ENCODE results near the gene TNFAIP8.
"Not testable (repeated sequence)": the region's sequence is repeated elsewhere in the genome, so short reads cannot be mapped to it uniquely, and the experiment has no call there.

Gene TNFAIP8

GRCh38 chr5:119410448-119411159 is 54.8 kb downstream of the TNFAIP8 start:
- Histone ChIP-seq H3K36me3 (ENCODE audit: control insufficient read depth in 5 of 5, insufficient read depth in 5 of 5, low read length in 5 of 5) (no peaks in the 10 kb centered on the region), H3K9me3 (ENCODE audit: control insufficient read depth in 5 of 5, low read length in 5 of 5) (no peaks in the 10 kb centered on the region), H3K4me1 (ENCODE audit: control insufficient read depth in 5 of 5, insufficient read depth in 5 of 5, low read length in 5 of 5) (peaks cover 0 to 20% (median 7%) of the 10 kb centered on the region in 5 donors), H3K27ac (ENCODE audit: low read depth, low read length) (no peak overlapping the region), H3K4me3 (ENCODE audit: low read depth in 1 of 5, low read length in 5 of 5) (no peak overlapping the region), H3K27me3 (ENCODE audit: control insufficient read depth in 5 of 5, insufficient read depth in 4 of 5, low read length in 5 of 5) (no peaks in the 10 kb centered on the region), H3K9ac (ENCODE audit: low read length in 5 of 5) (no peak overlapping the region)

DNA sequence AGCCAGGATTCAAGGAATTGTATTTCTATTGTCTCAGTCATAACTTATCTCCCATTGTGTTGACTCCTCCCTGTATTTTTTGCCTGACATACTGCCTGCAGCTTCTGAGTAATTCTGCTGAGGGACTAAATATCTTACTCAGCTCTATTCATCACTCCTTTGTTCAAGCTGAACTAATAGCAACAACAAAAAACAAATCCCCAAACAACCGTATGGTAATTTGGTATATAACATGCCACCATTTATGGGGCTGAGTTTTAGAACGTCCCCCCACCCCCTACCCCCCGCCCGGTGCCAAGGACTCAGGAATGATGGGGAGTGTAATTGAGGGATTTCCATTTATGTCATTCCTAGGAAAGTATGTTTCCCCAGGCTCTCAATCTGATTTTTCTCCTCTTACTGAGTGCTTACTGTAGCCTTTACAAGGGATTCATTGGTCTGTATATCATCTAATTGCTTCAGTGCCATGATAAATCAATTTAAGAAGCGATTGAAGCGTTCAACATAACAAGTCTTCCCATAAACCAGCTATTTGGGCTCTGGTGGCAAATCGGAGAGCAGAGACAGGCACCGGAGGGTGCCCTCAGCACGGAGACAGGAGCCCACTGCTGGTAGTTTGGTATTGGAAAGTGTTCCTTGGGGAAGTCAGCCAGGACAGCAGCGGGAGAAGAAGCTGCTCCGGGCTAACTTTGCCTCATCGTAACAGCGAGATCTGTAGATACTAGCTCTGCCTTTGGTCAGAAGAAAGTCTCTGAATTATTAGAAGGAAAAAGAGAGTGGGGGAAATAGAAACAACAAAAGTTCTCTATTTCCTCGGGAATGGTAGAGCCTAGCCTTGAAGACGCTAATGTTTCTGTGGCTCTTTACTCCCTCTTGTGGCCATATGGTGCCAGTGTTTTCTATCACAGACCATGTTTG is 55.8 kb downstream of the TNFAIP8 start:
- H3K27me3 ChIP-seq (ENCODE audit: control insufficient read depth in 5 of 5, insufficient read depth in 4 of 5, low read length in 5 of 5) = no peaks in the 10 kb centered on the region
- H3K27ac ChIP-seq (ENCODE audit: low read depth, low read length) = peak overlapping the region; percentile 85
- H3K4me1 ChIP-seq (ENCODE audit: control insufficient read depth in 5 of 5, insufficient read depth in 5 of 5, low read length in 5 of 5) = peaks cover 0 to 20% (median 7%) of the 10 kb centered on the region in 5 donors
- H3K9me3 ChIP-seq (ENCODE audit: control insufficient read depth in 5 of 5, low read length in 5 of 5) = no peaks in the 10 kb centered on the region
- H3K36me3 ChIP-seq (ENCODE audit: control insufficient read depth in 5 of 5, insufficient read depth in 5 of 5, low read length in 5 of 5) = no peaks in the 10 kb centered on the region
- peak overlapping the region; percentile 64 to 83 (median 73) for H3K4me3 ChIP-seq (ENCODE audit: low read depth in 1 of 5, low read length in 5 of 5)
- peak overlapping the region; percentile 79 to 94 (median 83) for H3K9ac ChIP-seq (ENCODE audit: low read length in 5 of 5)

DNA sequence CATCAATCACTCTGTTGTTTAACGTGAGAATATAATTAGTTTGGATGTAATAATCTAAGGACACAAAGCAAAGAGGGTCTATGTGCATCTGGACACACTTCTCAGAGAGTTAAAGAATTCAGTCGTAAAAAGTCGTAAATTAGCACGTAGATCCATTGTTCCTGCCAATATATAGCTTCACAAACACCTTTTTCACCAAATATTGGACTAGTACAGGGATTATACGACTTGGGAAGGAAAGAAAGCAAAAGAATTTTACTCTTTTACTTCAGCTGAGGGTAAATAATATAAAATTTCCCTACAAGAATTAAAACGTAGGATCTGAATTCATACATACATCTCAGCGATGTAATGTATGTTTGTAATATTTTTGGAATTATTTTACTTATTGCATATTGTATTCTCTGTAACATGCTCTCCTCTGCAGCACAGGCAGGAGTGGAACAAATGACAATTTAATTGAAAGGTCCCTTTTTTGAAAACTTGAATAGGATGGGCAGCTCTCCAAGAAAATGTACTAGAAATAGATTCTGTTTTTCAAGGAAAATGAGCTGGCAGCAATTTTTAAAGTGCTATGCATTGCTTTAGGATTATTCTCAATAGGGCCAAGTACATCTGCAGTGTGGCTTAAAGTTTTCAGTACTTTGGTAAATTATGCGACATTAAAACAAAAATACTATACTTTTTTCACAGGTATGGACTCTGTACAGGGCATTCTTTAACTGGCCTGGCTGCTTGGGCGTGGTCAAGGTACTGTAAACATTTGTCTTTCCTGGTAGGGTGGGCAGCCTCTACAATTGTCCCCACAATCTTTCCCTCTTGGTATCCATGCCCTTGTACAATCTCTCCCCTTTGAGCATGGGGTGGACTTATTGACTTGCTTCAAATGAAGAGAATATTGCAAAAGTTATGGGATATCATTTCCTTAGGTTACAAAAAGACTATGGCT is 56.7 kb downstream of the TNFAIP8 start:
- H3K9me3 ChIP-seq (ENCODE audit: control insufficient read depth in 5 of 5, low read length in 5 of 5) = no peaks in the 10 kb centered on the region
- H3K27me3 ChIP-seq (ENCODE audit: control insufficient read depth in 5 of 5, insufficient read depth in 4 of 5, low read length in 5 of 5) = no peaks in the 10 kb centered on the region
- H3K9ac ChIP-seq (ENCODE audit: low read length in 5 of 5) = peak overlapping the region in 2 of 5 donors; percentile 83 to 94
- peak overlapping the region; percentile 64 to 83 (median 73) for H3K4me3 ChIP-seq (ENCODE audit: low read depth in 1 of 5, low read length in 5 of 5)
- H3K36me3 ChIP-seq (ENCODE audit: control insufficient read depth in 5 of 5, insufficient read depth in 5 of 5, low read length in 5 of 5) = no peaks in the 10 kb centered on the region
- peak overlapping the region; percentile 85 for H3K27ac ChIP-seq (ENCODE audit: low read depth, low read length)
- peaks cover 0 to 20% (median 7%) of the 10 kb centered on the region in 5 donors for H3K4me1 ChIP-seq (ENCODE audit: control insufficient read depth in 5 of 5, insufficient read depth in 5 of 5, low read length in 5 of 5)

DNA sequence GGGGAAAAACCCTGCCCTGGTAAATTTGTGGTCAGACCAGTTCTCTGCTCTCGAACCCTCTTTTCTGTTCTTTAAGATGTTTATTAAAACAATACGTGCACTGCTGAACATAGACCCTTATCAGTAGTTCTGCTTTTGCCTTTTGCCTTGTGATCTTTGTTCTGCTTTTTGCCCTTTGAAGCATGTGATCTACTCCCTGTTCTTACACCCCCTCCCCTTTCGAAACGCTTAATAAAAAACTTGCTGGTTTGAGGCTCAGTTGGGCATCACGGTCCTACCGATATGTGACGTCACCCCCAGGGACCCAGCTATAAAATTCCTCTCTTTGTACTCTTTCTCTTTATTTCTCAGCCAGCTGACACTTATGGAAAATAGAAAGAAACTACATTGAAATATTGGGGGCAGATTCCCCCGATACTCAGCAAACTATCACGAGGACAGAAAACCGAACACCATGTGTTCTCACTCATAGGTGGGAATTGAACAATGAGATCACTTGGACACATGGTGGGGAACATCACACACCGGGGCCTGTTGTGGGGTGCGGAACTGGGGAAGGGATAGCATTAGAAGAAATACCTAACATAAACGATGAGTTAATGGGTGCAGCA is 58.4 kb downstream of the TNFAIP8 start:
- not testable (repeated sequence) for H3K27ac ChIP-seq (ENCODE audit: low read depth, low read length); H3K4me3 ChIP-seq (ENCODE audit: low read depth in 1 of 5, low read length in 5 of 5); H3K27me3 ChIP-seq (ENCODE audit: control insufficient read depth in 5 of 5, insufficient read depth in 4 of 5, low read length in 5 of 5); H3K36me3 ChIP-seq (ENCODE audit: control insufficient read depth in 5 of 5, insufficient read depth in 5 of 5, low read length in 5 of 5); H3K9ac ChIP-seq (ENCODE audit: low read length in 5 of 5); H3K9me3 ChIP-seq (ENCODE audit: control insufficient read depth in 5 of 5, low read length in 5 of 5)
- peaks cover 0 to 20% (median 12%) of the 10 kb centered on the region in 5 donors for H3K4me1 ChIP-seq (ENCODE audit: control insufficient read depth in 5 of 5, insufficient read depth in 5 of 5, low read length in 5 of 5)

DNA sequence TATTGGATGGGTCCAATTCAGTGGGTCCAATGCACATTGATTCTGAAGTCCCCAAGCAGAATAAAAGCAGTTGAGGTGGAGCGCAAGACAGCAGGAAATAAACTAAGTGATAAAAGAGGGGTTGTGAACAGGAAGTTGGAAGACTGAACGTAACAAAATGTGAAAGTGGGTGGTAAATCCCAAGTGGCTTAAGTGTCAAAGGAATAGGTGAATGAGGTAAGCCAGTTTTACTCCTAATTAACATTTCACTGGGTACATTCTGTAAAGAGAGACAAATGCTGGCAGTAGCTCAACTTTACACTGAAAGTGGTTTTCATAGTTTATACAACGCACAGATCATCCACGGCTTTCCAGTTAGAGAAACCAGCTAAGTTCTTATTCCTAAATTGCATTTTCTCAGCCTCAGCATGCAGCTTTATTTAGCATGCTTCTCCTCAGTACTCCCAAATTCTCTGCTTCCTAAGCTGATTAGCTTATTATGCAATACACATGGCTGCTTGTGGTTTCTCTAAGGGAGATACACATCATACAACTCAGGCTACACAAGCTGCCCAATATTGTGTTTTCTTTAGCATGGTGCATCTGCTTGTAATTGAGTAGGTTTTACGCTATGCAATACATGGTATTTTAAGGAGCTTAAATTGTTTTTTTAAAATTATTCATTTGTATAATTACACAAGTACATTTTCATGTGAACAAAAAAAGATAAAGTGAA is 62.2 kb downstream of the TNFAIP8 start:
- H3K27me3 ChIP-seq (ENCODE audit: control insufficient read depth in 5 of 5, insufficient read depth in 4 of 5, low read length in 5 of 5) = no peaks in the 10 kb centered on the region
- peaks cover 0 to 23% (median 15%) of the 10 kb centered on the region in 5 donors for H3K4me1 ChIP-seq (ENCODE audit: control insufficient read depth in 5 of 5, insufficient read depth in 5 of 5, low read length in 5 of 5)
- no peak overlapping the region for H3K4me3 ChIP-seq (ENCODE audit: low read depth in 1 of 5, low read length in 5 of 5)
- no peak overlapping the region for H3K27ac ChIP-seq (ENCODE audit: low read depth, low read length)
- H3K9me3 ChIP-seq (ENCODE audit: control insufficient read depth in 5 of 5, low read length in 5 of 5) = no peaks in the 10 kb centered on the region
- no peak overlapping the region for H3K9ac ChIP-seq (ENCODE audit: low read length in 5 of 5)
- no peaks in the 10 kb centered on the region for H3K36me3 ChIP-seq (ENCODE audit: control insufficient read depth in 5 of 5, insufficient read depth in 5 of 5, low read length in 5 of 5)

DNA sequence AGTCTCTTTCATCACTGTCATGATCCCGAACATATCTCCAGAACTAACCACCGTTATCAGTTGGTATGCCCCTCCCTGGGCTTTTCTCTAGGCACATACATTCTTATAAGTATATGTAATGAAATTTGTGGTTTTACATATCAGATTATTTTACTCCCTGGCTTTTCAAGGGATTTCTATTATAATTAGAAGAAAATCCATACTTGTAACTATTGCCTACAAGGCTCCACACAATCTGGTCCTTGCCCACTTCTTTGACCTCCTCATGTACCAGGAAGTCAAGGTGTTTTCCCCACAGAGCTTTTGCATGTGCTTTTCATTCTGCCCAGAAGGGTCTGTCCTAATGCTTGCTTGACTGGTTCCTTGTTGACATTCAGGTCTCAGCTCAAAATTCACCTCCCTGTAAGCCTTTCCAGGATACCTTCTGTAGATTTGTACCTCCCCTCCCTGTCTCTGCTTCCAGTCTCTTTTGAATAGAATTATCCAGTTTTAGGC is 62.8 kb downstream of the TNFAIP8 start:
- no peaks in the 10 kb centered on the region for H3K27me3 ChIP-seq (ENCODE audit: control insufficient read depth in 5 of 5, insufficient read depth in 4 of 5, low read length in 5 of 5)
- H3K9me3 ChIP-seq (ENCODE audit: control insufficient read depth in 5 of 5, low read length in 5 of 5) = no peaks in the 10 kb centered on the region
- H3K4me3 ChIP-seq (ENCODE audit: low read depth in 1 of 5, low read length in 5 of 5) = no peak overlapping the region
- H3K27ac ChIP-seq (ENCODE audit: low read depth, low read length) = no peak overlapping the region
- peaks cover 0 to 28% (median 21%) of the 10 kb centered on the region in 5 donors for H3K4me1 ChIP-seq (ENCODE audit: control insufficient read depth in 5 of 5, insufficient read depth in 5 of 5, low read length in 5 of 5)
- H3K36me3 ChIP-seq (ENCODE audit: control insufficient read depth in 5 of 5, insufficient read depth in 5 of 5, low read length in 5 of 5) = no peaks in the 10 kb centered on the region
- no peak overlapping the region for H3K9ac ChIP-seq (ENCODE audit: low read length in 5 of 5)

GRCh38 chr5:119420169-119420568 is 64.3 kb downstream of the TNFAIP8 start:
- no peaks in the 10 kb centered on the region for H3K27me3 ChIP-seq (ENCODE audit: control insufficient read depth in 5 of 5, insufficient read depth in 4 of 5, low read length in 5 of 5)
- no peak overlapping the region for H3K27ac ChIP-seq (ENCODE audit: low read depth, low read length)
- H3K4me1 ChIP-seq (ENCODE audit: control insufficient read depth in 5 of 5, insufficient read depth in 5 of 5, low read length in 5 of 5) = peaks cover 0 to 30% (median 23%) of the 10 kb centered on the region in 5 donors
- H3K9ac ChIP-seq (ENCODE audit: low read length in 5 of 5) = no peak overlapping the region
- H3K9me3 ChIP-seq (ENCODE audit: control insufficient read depth in 5 of 5, low read length in 5 of 5) = no peaks in the 10 kb centered on the region
- no peaks in the 10 kb centered on the region for H3K36me3 ChIP-seq (ENCODE audit: control insufficient read depth in 5 of 5, insufficient read depth in 5 of 5, low read length in 5 of 5)
- no peak overlapping the region for H3K4me3 ChIP-seq (ENCODE audit: low read depth in 1 of 5, low read length in 5 of 5)

DNA sequence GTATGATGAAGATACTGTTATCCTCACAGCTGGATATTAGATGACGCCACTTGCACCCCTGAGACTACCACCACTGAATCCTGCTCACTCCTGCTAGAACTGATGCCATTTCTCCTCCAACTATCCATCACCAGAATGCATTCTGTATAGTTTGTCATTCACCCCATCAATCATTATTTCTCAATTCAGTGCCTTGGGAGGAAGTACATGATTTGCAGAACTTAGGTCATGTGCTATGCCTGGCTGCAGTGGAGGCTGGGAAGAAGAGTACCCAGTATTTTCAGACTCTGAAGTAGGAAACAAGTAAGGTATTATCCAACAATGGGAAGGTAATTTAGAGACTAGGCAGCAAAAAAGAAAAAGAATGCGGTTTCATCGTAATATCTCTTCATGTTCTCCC is 70.2 kb downstream of the TNFAIP8 start:
- H3K9ac ChIP-seq (ENCODE audit: low read length in 5 of 5) = no peak overlapping the region
- H3K27ac ChIP-seq (ENCODE audit: low read depth, low read length) = no peak overlapping the region
- H3K27me3 ChIP-seq (ENCODE audit: control insufficient read depth in 5 of 5, insufficient read depth in 4 of 5, low read length in 5 of 5) = no peaks in the 10 kb centered on the region
- H3K36me3 ChIP-seq (ENCODE audit: control insufficient read depth in 5 of 5, insufficient read depth in 5 of 5, low read length in 5 of 5) = no peaks in the 10 kb centered on the region
- H3K4me3 ChIP-seq (ENCODE audit: low read depth in 1 of 5, low read length in 5 of 5) = no peak overlapping the region
- no peaks in the 10 kb centered on the region for H3K9me3 ChIP-seq (ENCODE audit: control insufficient read depth in 5 of 5, low read length in 5 of 5)
- peaks cover 0 to 22% (median 13%) of the 10 kb centered on the region in 5 donors for H3K4me1 ChIP-seq (ENCODE audit: control insufficient read depth in 5 of 5, insufficient read depth in 5 of 5, low read length in 5 of 5)

GRCh38 chr5:119427060-119427459 is 71.2 kb downstream of the TNFAIP8 start:
- H3K9ac ChIP-seq (ENCODE audit: low read length in 5 of 5) = no peak overlapping the region
- no peak overlapping the region for H3K27ac ChIP-seq (ENCODE audit: low read depth, low read length)
- H3K4me1 ChIP-seq (ENCODE audit: control insufficient read depth in 5 of 5, insufficient read depth in 5 of 5, low read length in 5 of 5) = peaks cover 0 to 22% (median 13%) of the 10 kb centered on the region in 5 donors
- no peaks in the 10 kb centered on the region for H3K9me3 ChIP-seq (ENCODE audit: control insufficient read depth in 5 of 5, low read length in 5 of 5)
- H3K4me3 ChIP-seq (ENCODE audit: low read depth in 1 of 5, low read length in 5 of 5) = no peak overlapping the region
- no peaks in the 10 kb centered on the region for H3K27me3 ChIP-seq (ENCODE audit: control insufficient read depth in 5 of 5, insufficient read depth in 4 of 5, low read length in 5 of 5)
- H3K36me3 ChIP-seq (ENCODE audit: control insufficient read depth in 5 of 5, insufficient read depth in 5 of 5, low read length in 5 of 5) = no peaks in the 10 kb centered on the region
